NB4 (cell line): ENCODE results near the gene LANCL2.
A peak's percentile ranks its signal among the peaks of the same experiment; 100 is the strongest.
"Not testable (repeated sequence)": the region's sequence is repeated elsewhere in the genome, so short reads cannot be mapped to it uniquely, and the experiment has no call there.

Source experiments
- DNase-seq: peaks from one replicate; pipeline ENCODE4 v3.0.0; 2010; ENCODE audit warnings: low read depth
- H3K4me3 ChIP-seq: one replicate; pipeline ENCODE4 v1.5.1; 2011; ENCODE audit warnings: mild to moderate bottlenecking, low read depth, low read length, moderate library complexity
- CTCF ChIP-seq: IDR thresholded peaks from one replicate; pipeline ENCODE4 v1.5.1; 2012; ENCODE audit warnings: low read depth, low read length
- MAX ChIP-seq: IDR thresholded peaks from 2 replicates; pipeline ENCODE4 v1.6.1; 2011; ENCODE audit warnings: low read depth, low read length
- MYC ChIP-seq: IDR thresholded peaks from 2 replicates; pipeline ENCODE4 v1.6.1; 2011; ENCODE audit warnings: low read depth, low read length
- POLR2A ChIP-seq: IDR thresholded peaks from 2 replicates; pipeline ENCODE4 v1.6.1; 2011; ENCODE audit warnings: mild to moderate bottlenecking; ENCODE audit not compliant: insufficient read length; ENCODE audit errors: extremely low read depth

LANCL2 gene

GRCh38 chr7:55386541-55386940 is 21.4 kb downstream of the LANCL2 start:
- TF ChIP-seq MYC, result no peak
- TF ChIP-seq CTCF, result no peak
- no peak for TF ChIP-seq POLR2A
- TF ChIP-seq MAX, result no peak
- no peak overlapping the region for H3K4me3 ChIP-seq
- no peak for DNase-seq

GRCh38 chr7:55387062-55387965 is 22.2 kb downstream of the LANCL2 start:
- TF ChIP-seq CTCF, result no peak
- peak; percentile 46 for DNase-seq
- H3K4me3 ChIP-seq, result no peak overlapping the region

GRCh38 chr7:55396233-55396785 is 31.2 kb downstream of the LANCL2 start:
- TF ChIP-seq MAX (no peak), MYC (no peak), CTCF (no peak), POLR2A (no peak)
- DNase-seq, result no peak
- no peak overlapping the region for H3K4me3 ChIP-seq

- TF ChIP-seq CTCF (no peak), MYC (no peak), POLR2A (no peak), MAX (no peak)
- no peak for DNase-seq
- H3K4me3 ChIP-seq, result no peak overlapping the region
Observed at GRCh38 chr7:55397617-55398016, 32.5 kb downstream of the LANCL2 start.

GRCh38 chr7:55400191-55400590 is 35.1 kb downstream of the LANCL2 start:
- no peak for DNase-seq
- H3K4me3 ChIP-seq, result no peak overlapping the region
- TF ChIP-seq MYC, result no peak
- no peak for TF ChIP-seq CTCF
- TF ChIP-seq POLR2A, result no peak
- TF ChIP-seq MAX, result no peak

GRCh38 chr7:55402506-55402905 is 37.4 kb downstream of the LANCL2 start:
- not testable (repeated sequence) for DNase-seq, H3K4me3 ChIP-seq
